Vagina (tissue), 2 donors: ENCODE results near the gene CTBP2. TPM values are rescaled to one million over a fixed set of nuclear protein-coding genes. Genes with fewer than 3 reads are reported as not detected.

ENCODE experiments used
- DNase-seq, 2 donors: peaks; one replicate each; pipeline ENCODE4 v3.0.0-alpha.2; 2017; ENCODE audit errors: extremely low spot score in 2 of 2
- H3K27ac ChIP-seq: fragments of 200-600 bp; sonication (generic); one replicate; pipeline ENCODE4 v1.5.1; 2019
- H3K27me3 ChIP-seq: fragments of 200-600 bp; sonication (generic); one replicate; pipeline ENCODE4 v1.5.1; 2019
- H3K36me3 ChIP-seq, 2 donors: fragments of 200-600 bp; sonication (generic); one replicate each; pipeline ENCODE4 v1.5.1; 2017 to 2019
- H3K4me1 ChIP-seq: fragments of 200-600 bp; sonication (generic); one replicate; pipeline ENCODE4 v1.5.1; 2019
- H3K4me3 ChIP-seq, 2 donors: fragments of 200-600 bp; sonication (generic); 1 replicate in 1 of 2; 2 replicates in 1 of 2; pipeline ENCODE4 v1.5.1; 2016 to 2019
- H3K9me3 ChIP-seq: fragments of 200-600 bp; sonication (generic); one replicate; pipeline ENCODE4 v1.5.1; 2019
- POLR2A ChIP-seq, 2 donors: fragments of 450-650 bp; IDR thresholded peaks; one replicate each; pipeline ENCODE4 v1.6.1; 2017; ENCODE audit warnings: antibody characterized with exemption in 2 of 2, mild to moderate bottlenecking in 2 of 2, moderate library complexity in 2 of 2
- POLR2AphosphoS5 ChIP-seq, 2 donors: sonication (generic); formaldehyde crosslinking; IDR thresholded peaks; one replicate each; pipeline ENCODE4 v1.9.0; 2017; ENCODE audit warnings: antibody characterized with exemption in 2 of 2, mild to moderate bottlenecking in 2 of 2, low read depth in 1 of 2; ENCODE audit not compliant: insufficient read depth in 1 of 2
- intact Hi-C: fragments of 100-400 bp; cut with DNase I; formaldehyde crosslinking; loops from one replicate; pipeline ENCODE4 v1.15.1; 2023
- total RNA-seq: library from RNA; depleted of rRNA; stranded (reverse); fragments of >200 nt; gene quantifications from one replicate; pipeline ENCODE4 v1.2.3, GENCODE V29; 2016
- TF ChIP-seq, protein P1 (sequence below), 3 experiments: fragments of 450-650 bp in 2 of 3; fragments of 200-600 bp in 1 of 3; sonication (generic) in 1 of 3; IDR thresholded peaks; one replicate each; pipeline ENCODE4 v1.5.1; 2017 to 2019; ENCODE audit warnings: antibody characterized with exemption in 3 of 3, mild to moderate bottlenecking in 2 of 3, moderate library complexity in 2 of 3

CTBP2 gene
- total RNA-seq, 1 donor from 2014 or later: 74.4 TPM

GRCh38 chr10:124946945-124947344 lies 213.4 kb downstream of the CTBP2 start:
- no peak for TF ChIP-seq POLR2AphosphoS5 (IDR thresholded peaks at IDR 0.05; ENCODE audit: insufficient read depth in 1 of 2, low read depth in 1 of 2)
- TF ChIP-seq, protein P1, sequence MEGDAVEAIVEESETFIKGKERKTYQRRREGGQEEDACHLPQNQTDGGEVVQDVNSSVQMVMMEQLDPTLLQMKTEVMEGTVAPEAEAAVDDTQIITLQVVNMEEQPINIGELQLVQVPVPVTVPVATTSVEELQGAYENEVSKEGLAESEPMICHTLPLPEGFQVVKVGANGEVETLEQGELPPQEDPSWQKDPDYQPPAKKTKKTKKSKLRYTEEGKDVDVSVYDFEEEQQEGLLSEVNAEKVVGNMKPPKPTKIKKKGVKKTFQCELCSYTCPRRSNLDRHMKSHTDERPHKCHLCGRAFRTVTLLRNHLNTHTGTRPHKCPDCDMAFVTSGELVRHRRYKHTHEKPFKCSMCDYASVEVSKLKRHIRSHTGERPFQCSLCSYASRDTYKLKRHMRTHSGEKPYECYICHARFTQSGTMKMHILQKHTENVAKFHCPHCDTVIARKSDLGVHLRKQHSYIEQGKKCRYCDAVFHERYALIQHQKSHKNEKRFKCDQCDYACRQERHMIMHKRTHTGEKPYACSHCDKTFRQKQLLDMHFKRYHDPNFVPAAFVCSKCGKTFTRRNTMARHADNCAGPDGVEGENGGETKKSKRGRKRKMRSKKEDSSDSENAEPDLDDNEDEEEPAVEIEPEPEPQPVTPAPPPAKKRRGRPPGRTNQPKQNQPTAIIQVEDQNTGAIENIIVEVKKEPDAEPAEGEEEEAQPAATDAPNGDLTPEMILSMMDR (IDR thresholded peaks at IDR 0.05): no peak
- no peak for TF ChIP-seq POLR2A (IDR thresholded peaks at IDR 0.05)
- peaks cover 63% of the 10 kb centered on the region for H3K4me1 ChIP-seq
- no peak overlapping the region for H3K4me3 ChIP-seq
- H3K36me3 ChIP-seq: no peaks in the 10 kb centered on the region
- no peak for DNase-seq
- H3K27ac ChIP-seq: no peak overlapping the region
- intact Hi-C loops: no loop called here
- no peaks in the 10 kb centered on the region for H3K9me3 ChIP-seq
- no peaks in the 10 kb centered on the region for H3K27me3 ChIP-seq

DNA sequence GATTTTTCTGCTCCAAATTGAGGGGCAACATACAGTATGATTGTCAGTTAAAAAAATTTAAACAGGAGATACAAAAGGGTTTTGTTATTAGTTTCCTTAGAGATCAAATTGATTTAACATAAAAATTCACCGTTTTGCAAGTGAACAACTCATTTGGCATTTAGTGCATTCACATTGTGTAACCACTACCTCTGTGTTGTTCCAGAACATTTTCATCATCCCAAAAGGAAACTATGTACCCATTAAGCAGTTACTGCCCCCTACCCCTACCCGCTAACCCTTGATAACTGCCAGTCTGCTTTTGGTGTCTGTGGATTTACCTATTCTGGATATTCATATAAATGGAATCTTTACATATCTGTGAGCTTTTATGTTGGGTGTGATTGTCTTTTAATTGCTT lies 215.4 kb downstream of the CTBP2 start:
- no peak overlapping the region for H3K4me3 ChIP-seq
- H3K27me3 ChIP-seq: no peaks in the 10 kb centered on the region
- DNase-seq: no peak
- TF ChIP-seq, protein P1 (IDR thresholded peaks at IDR 0.05): no peak
- TF ChIP-seq POLR2AphosphoS5 (IDR thresholded peaks at IDR 0.05; ENCODE audit: insufficient read depth in 1 of 2, low read depth in 1 of 2): peak in 1 of 2 donors; percentile 14
- H3K9me3 ChIP-seq: no peaks in the 10 kb centered on the region
- intact Hi-C loops: no loop called here
- H3K27ac ChIP-seq: peak overlapping the region; percentile 58
- peaks cover 72% of the 10 kb centered on the region for H3K4me1 ChIP-seq
- H3K36me3 ChIP-seq: no peaks in the 10 kb centered on the region

- DNase-seq: no peak
- intact Hi-C loops: no loop called here
- Histone ChIP-seq H3K36me3 (no peaks in the 10 kb centered on the region), H3K27ac (peak overlapping the region; percentile 76), H3K4me3 (no peak overlapping the region), H3K4me1 (peaks cover 79% of the 10 kb centered on the region), H3K27me3 (no peaks in the 10 kb centered on the region), H3K9me3 (no peaks in the 10 kb centered on the region)
- TF ChIP-seq, protein P1 (IDR thresholded peaks at IDR 0.05): no peak
- TF ChIP-seq POLR2AphosphoS5 (IDR thresholded peaks at IDR 0.05; ENCODE audit: insufficient read depth in 1 of 2, low read depth in 1 of 2): no peak
- TF ChIP-seq POLR2A (IDR thresholded peaks at IDR 0.05): no peak
Observed at GRCh38 chr10:124943301-124944092, 216.9 kb downstream of the CTBP2 start.

GRCh38 chr10:124942317-124943169 lies 217.8 kb downstream of the CTBP2 start:
- H3K9me3 ChIP-seq: no peaks in the 10 kb centered on the region
- TF ChIP-seq, protein P1 (IDR thresholded peaks at IDR 0.05): no peak
- TF ChIP-seq POLR2A (IDR thresholded peaks at IDR 0.05) (no peak), POLR2AphosphoS5 (IDR thresholded peaks at IDR 0.05; ENCODE audit: insufficient read depth in 1 of 2, low read depth in 1 of 2) (no peak)
- peak overlapping the region; percentile 76 for H3K27ac ChIP-seq
- DNase-seq: no peak
- H3K36me3 ChIP-seq: no peaks in the 10 kb centered on the region
- intact Hi-C loops: no loop called here
- no peaks in the 10 kb centered on the region for H3K27me3 ChIP-seq
- H3K4me1 ChIP-seq: peaks cover 79% of the 10 kb centered on the region
- H3K4me3 ChIP-seq: no peak overlapping the region
